MM.1S (cell line): Measurements from ENCODE around the gene NUMBL.

Experiments
- EZH2 ChIP-seq: fragments of 300-600 bp; sonication (generic); optimal IDR thresholded peaks from 2 replicates; pipeline ENCODE3; 2017; ENCODE audit warnings: low read depth, mild to moderate bottlenecking, antibody characterized with exemption, low read length, mixed read lengths
- EZH2phosphoT487 ChIP-seq: fragments of 300-600 bp; sonication (generic); IDR thresholded peaks from 2 replicates; pipeline ENCODE4 v1.6.1; 2018; ENCODE audit warnings: antibody characterized with exemption, low read length
- TF ChIP-seq, protein P1 (sequence below): fragments of 300-600 bp; sonication (generic); IDR thresholded peaks from 2 replicates; pipeline ENCODE4 v1.5.1; 2016; ENCODE audit warnings: antibody characterized with exemption, low read length, mixed read lengths

DNA sequence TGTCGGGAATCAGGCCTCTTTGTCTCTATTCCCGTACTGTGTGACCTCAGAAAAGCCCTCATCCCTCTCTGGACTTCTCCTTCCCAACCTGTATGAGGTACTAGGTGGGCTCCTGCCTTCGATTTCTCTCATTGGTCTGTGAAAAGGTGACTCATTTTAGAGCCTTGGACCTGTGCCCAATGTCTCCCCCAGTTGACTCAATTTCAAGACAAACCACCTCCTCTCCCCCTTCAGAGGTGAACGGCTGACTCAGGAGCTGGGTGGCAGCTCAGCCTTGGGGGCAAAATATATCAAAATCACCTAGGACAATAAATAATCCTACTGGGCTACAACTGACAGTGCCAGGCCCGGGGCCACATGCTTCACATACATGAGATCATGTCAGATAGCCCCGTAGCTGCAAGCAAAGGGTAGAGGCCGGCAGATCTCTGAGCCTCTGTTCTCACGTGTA is 25.6 kb upstream of the NUMBL start:
- TF ChIP-seq, protein P1, sequence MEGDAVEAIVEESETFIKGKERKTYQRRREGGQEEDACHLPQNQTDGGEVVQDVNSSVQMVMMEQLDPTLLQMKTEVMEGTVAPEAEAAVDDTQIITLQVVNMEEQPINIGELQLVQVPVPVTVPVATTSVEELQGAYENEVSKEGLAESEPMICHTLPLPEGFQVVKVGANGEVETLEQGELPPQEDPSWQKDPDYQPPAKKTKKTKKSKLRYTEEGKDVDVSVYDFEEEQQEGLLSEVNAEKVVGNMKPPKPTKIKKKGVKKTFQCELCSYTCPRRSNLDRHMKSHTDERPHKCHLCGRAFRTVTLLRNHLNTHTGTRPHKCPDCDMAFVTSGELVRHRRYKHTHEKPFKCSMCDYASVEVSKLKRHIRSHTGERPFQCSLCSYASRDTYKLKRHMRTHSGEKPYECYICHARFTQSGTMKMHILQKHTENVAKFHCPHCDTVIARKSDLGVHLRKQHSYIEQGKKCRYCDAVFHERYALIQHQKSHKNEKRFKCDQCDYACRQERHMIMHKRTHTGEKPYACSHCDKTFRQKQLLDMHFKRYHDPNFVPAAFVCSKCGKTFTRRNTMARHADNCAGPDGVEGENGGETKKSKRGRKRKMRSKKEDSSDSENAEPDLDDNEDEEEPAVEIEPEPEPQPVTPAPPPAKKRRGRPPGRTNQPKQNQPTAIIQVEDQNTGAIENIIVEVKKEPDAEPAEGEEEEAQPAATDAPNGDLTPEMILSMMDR: no peak
- TF ChIP-seq EZH2: no peak
- TF ChIP-seq EZH2phosphoT487: no peak
